ENCODE data around the gene SFXN5. TPM values are rescaled to one million over a fixed set of nuclear protein-coding genes. Genes with fewer than 3 reads are reported as not detected.

Gene SFXN5
- total RNA-seq, 1 experiment from 2014 or later, result 15.2 TPM

GRCh38 chr2:72959554-72959953 is 112.0 kb downstream of the SFXN5 start:
- H3K79me2 ChIP-seq (ENCODE audit: low read depth), result no peaks in the 10 kb centered on the region
- no peaks in the 10 kb centered on the region for H3K9me2 ChIP-seq (ENCODE audit: insufficient read depth)
- no peak overlapping the region for H3K4me3 ChIP-seq
- H3K9me3 ChIP-seq (ENCODE audit: insufficient read depth, low read depth), result no peaks in the 10 kb centered on the region
- no peak overlapping the region for H2AFZ ChIP-seq
- no peaks in the 10 kb centered on the region for H4K20me1 ChIP-seq (ENCODE audit: insufficient read depth)
- TF ChIP-seq CTCF (conservative IDR thresholded peaks at IDR 0.05), result no peak
- TF ChIP-seq EZH2 (IDR thresholded peaks at IDR 0.05; ENCODE audit: low read depth), result no peak
- H3K27ac ChIP-seq, result no peak overlapping the region
- ChIA-PET POLR2A (ENCODE audit: unreplicated experiment) (no interaction called here), CTCF (no interaction called here)
- H3F3A ChIP-seq (ENCODE audit: insufficient read depth, low read depth), result no peaks in the 10 kb centered on the region
- H3K36me3 ChIP-seq (ENCODE audit: low read depth), result no peaks in the 10 kb centered on the region
- H3K4me2 ChIP-seq, result no peak overlapping the region
- BruUV-seq (replicated peaks), result no TSS peak
- intact Hi-C loops (cut with micrococcal nuclease; ENCODE audit: unreplicated experiment), result no loop called here
- no peaks in the 10 kb centered on the region for H3K27me3 ChIP-seq (ENCODE audit: insufficient read depth, low read depth)
- no peaks in the 10 kb centered on the region for H3K4me1 ChIP-seq (replicated peaks; ENCODE audit: insufficient read depth)
- DNase-seq, result no peak

- Histone ChIP-seq H3K36me3 (ENCODE audit: low read depth) (no peaks in the 10 kb centered on the region), H3K4me1 (replicated peaks; ENCODE audit: insufficient read depth) (no peaks in the 10 kb centered on the region), H3K9me3 (ENCODE audit: insufficient read depth, low read depth) (no peaks in the 10 kb centered on the region), H3K27me3 (ENCODE audit: insufficient read depth, low read depth) (no peaks in the 10 kb centered on the region), H3F3A (ENCODE audit: insufficient read depth, low read depth) (no peaks in the 10 kb centered on the region), H2AFZ (no peak overlapping the region), H3K4me2 (no peak overlapping the region), H4K20me1 (ENCODE audit: insufficient read depth) (no peaks in the 10 kb centered on the region), H3K27ac (no peak overlapping the region), H3K79me2 (ENCODE audit: low read depth) (no peaks in the 10 kb centered on the region), H3K9me2 (ENCODE audit: insufficient read depth) (no peaks in the 10 kb centered on the region), H3K4me3 (no peak overlapping the region)
- no TSS peak for BruUV-seq (replicated peaks)
- intact Hi-C loops (cut with micrococcal nuclease; ENCODE audit: unreplicated experiment), result no loop called here
- POLR2A ChIA-PET (ENCODE audit: unreplicated experiment), result no interaction called here
- TF ChIP-seq EZH2 (IDR thresholded peaks at IDR 0.05; ENCODE audit: low read depth), result no peak
- TF ChIP-seq CTCF (conservative IDR thresholded peaks at IDR 0.05), result no peak
- CTCF ChIA-PET, result no interaction called here
- DNase-seq, result no peak
Observed at GRCh38 chr2:72958542-72959385, 112.7 kb downstream of the SFXN5 start.

- TF ChIP-seq CTCF (conservative IDR thresholded peaks at IDR 0.05) (no peak), EZH2 (IDR thresholded peaks at IDR 0.05; ENCODE audit: low read depth) (no peak)
- intact Hi-C loops (cut with micrococcal nuclease; ENCODE audit: unreplicated experiment), result no loop called here
- ChIA-PET CTCF (no interaction called here), POLR2A (ENCODE audit: unreplicated experiment) (no interaction called here)
- Histone ChIP-seq H2AFZ (no peak overlapping the region), H3K27me3 (ENCODE audit: insufficient read depth, low read depth) (no peaks in the 10 kb centered on the region), H4K20me1 (ENCODE audit: insufficient read depth) (no peaks in the 10 kb centered on the region), H3K4me1 (replicated peaks; ENCODE audit: insufficient read depth) (no peaks in the 10 kb centered on the region), H3F3A (ENCODE audit: insufficient read depth, low read depth) (no peaks in the 10 kb centered on the region), H3K9me3 (ENCODE audit: insufficient read depth, low read depth) (no peaks in the 10 kb centered on the region), H3K4me3 (no peak overlapping the region), H3K36me3 (ENCODE audit: low read depth) (no peaks in the 10 kb centered on the region), H3K9me2 (ENCODE audit: insufficient read depth) (no peaks in the 10 kb centered on the region), H3K79me2 (ENCODE audit: low read depth) (no peaks in the 10 kb centered on the region), H3K4me2 (no peak overlapping the region), H3K27ac (no peak overlapping the region)
- DNase-seq, result no peak
- BruUV-seq (replicated peaks), result no TSS peak
Observed at GRCh38 chr2:72956936-72957335, 114.6 kb downstream of the SFXN5 start.

Measured in PC-9 (cell line).